Mesendoderm (in vitro differentiated cells): ENCODE data around the gene CRABP2.

Source experiments
- DNase-seq: peaks from one replicate; pipeline ENCODE4 v3.0.0; 2013
- H2AK5ac ChIP-seq: 2 replicates; pipeline ENCODE4 v1.6.1; 2013; ENCODE audit warnings: low read length, inconsistent platforms
- H2BK120ac ChIP-seq: 2 replicates; pipeline ENCODE4 v1.6.1; 2013; ENCODE audit warnings: low read depth, mild to moderate bottlenecking, low read length, moderate library complexity, mixed read lengths
- H2BK15ac ChIP-seq: replicated peaks from 2 replicates; pipeline ENCODE4 v1.6.1; 2013; ENCODE audit warnings: low read depth, mild to moderate bottlenecking, moderate library complexity
- H2BK5ac ChIP-seq: 2 replicates; pipeline ENCODE4 v1.6.1; 2013; ENCODE audit warnings: low read length, inconsistent platforms
- H3K18ac ChIP-seq: 2 replicates; pipeline ENCODE4 v1.6.1; 2013; ENCODE audit warnings: mild to moderate bottlenecking, low read length, mixed read lengths
- H3K23ac ChIP-seq: one replicate; pipeline ENCODE4 v1.6.1; 2013; ENCODE audit warnings: low read length
- H3K27ac ChIP-seq: 2 replicates; pipeline ENCODE4 v1.5.1; 2013; ENCODE audit warnings: low read depth, mild to moderate bottlenecking, inconsistent platforms, low read length, moderate library complexity
- H3K27me3 ChIP-seq: 2 replicates; pipeline ENCODE4 v1.6.1; 2013; ENCODE audit warnings: low read length, control low read depth, mild to moderate bottlenecking, inconsistent platforms; ENCODE audit not compliant: insufficient read depth, poor library complexity
- H3K36me3 ChIP-seq: 2 replicates; pipeline ENCODE4 v1.6.1; 2013; ENCODE audit warnings: low read length, inconsistent platforms; ENCODE audit not compliant: control insufficient read depth, insufficient read depth
- H3K4ac ChIP-seq: one replicate; pipeline ENCODE4 v1.6.1; 2013; ENCODE audit warnings: low read depth, mild to moderate bottlenecking, low read length, moderate library complexity
- H3K4me1 ChIP-seq: 2 replicates; pipeline ENCODE4 v1.6.1; 2013; ENCODE audit warnings: low read depth, low read length, inconsistent platforms; ENCODE audit not compliant: control insufficient read depth
- H3K4me2 ChIP-seq: 2 replicates; pipeline ENCODE4 v1.6.1; 2013; ENCODE audit warnings: low read length
- H3K4me3 ChIP-seq: 2 replicates; pipeline ENCODE4 v1.5.1; 2013; ENCODE audit warnings: mild to moderate bottlenecking, low read length
- H3K56ac ChIP-seq: one replicate; pipeline ENCODE4 v1.6.1; 2013; ENCODE audit warnings: low read length
- H3K79me1 ChIP-seq: 2 replicates; pipeline ENCODE4 v1.6.1; 2013; ENCODE audit warnings: low read length, inconsistent platforms
- H3K79me2 ChIP-seq: 2 replicates; pipeline ENCODE4 v1.6.1; 2013; ENCODE audit warnings: mild to moderate bottlenecking, low read length; ENCODE audit not compliant: control insufficient read depth, insufficient read depth
- H3K9ac ChIP-seq: 2 replicates; pipeline ENCODE4 v1.6.1; 2013; ENCODE audit warnings: low read length, inconsistent platforms
- H4K5ac ChIP-seq: one replicate; pipeline ENCODE4 v1.6.1; 2013; ENCODE audit warnings: low read length
- H4K8ac ChIP-seq: one replicate; pipeline ENCODE4 v1.6.1; 2013; ENCODE audit warnings: low read depth, mild to moderate bottlenecking, control low read depth, low read length, moderate library complexity
- WGBS: extraction: QIAGEN DNeasy Blood & Tissue Kit; methylation state at CpG from one replicate; pipeline ENCODE4 v1.1.7; 2013; ENCODE audit warnings: low lambda C conversion rate, missing lambda C conversion rate; ENCODE audit not compliant: insufficient coverage; ENCODE audit errors: extremely low coverage; 5-methylcytosine and 5-hydroxymethylcytosine counted together

Gene CRABP2

DNA sequence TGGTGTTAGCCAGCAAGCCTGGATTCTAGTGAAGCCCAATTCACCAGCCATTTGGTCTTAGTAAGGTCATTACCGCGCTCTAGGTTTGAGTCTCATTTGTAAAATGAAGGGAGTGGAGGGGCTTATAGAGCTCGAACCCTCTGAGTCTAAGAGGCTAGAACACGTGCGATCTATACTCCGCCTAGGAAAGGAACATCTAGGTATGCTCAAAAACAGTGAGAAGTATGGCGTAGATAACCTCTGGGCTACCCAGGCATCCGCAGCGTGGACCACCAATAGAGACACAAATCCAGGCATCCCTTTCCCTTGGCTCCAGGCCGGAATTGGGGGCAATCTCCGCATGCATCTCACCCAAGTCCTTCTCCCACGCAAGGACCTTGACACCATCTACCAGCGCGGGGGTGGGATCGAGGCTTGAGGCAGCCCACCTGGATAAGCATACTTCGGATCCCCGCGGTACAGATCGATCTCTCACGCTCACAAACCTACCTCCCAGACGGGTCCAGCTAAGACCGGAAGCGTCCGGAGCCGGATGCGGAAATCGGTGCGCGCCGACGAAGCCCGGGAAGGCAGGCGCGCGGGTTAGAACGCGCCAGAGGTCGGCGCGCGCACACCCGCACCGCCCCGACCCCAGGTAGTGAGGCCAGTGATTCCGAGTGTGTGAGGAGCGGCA lies 22.7 kb upstream of the CRABP2 start, which contains the start of gene METTL25B:
TSS of gene METTL25B (plus strand) at position 544 of the 673 bp plus-strand sequence. CDS start 636 bp downstream, outside the sequence.
- Histone ChIP-seq H3K4ac (peak within 1 kb of the TSS; percentile 46), H3K79me1 (peaks cover 34% of the 10 kb centered on the region), H2BK5ac (peak within 1 kb of the TSS; percentile 62), H2AK5ac (peak within 1 kb of the TSS; percentile 28), H3K18ac (peak within 1 kb of the TSS; percentile 72), H4K5ac (peak within 1 kb of the TSS; percentile 10), H3K4me1 (peaks cover 8% of the 10 kb centered on the region), H2BK120ac (no peak within 1 kb of the TSS), H3K79me2 (peaks cover 52% of the 10 kb centered on the region), H3K27ac (peak within 1 kb of the TSS; percentile 46), H3K36me3 (peaks cover 3% of the 10 kb centered on the region), H4K8ac (no peak within 1 kb of the TSS), H3K56ac (peak within 1 kb of the TSS; percentile 99), H3K27me3 (no peaks in the 10 kb centered on the region), H2BK15ac (no peak within 1 kb of the TSS), H3K9ac (peak within 1 kb of the TSS; percentile 99), H3K4me3 (peak within 1 kb of the TSS; percentile 98), H3K23ac (no peak within 1 kb of the TSS), H3K4me2 (peak within 1 kb of the TSS; percentile 89)
- WGBS, result no CpG with 5 or more reads among the region's 46 CpGs
- DNase-seq, result peak; percentile 93

DNA sequence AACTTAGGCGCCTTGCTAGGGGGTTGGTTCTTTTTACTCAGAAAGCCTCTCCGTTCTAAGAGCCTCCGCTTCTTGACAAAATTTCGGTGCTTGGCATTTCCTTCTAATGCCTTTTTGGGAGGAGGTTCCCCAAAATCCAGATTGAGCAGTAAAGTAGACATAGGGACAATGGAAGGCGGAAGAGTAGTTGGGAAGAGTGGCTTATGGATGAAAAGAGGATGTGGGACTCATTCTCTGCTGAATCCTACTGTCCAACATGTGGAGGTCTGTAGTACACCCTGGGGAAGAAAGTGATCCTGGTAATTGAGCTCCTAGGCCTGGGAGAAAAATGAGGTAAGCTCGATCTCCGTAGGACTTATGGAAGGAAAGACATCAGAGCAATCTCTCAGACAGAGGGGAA lies 22.1 kb upstream of the CRABP2 start:
- Histone ChIP-seq H2BK5ac (no peak overlapping the region), H3K4me3 (peak overlapping the region; percentile 98), H3K18ac (no peak overlapping the region), H3K79me1 (peaks cover 35% of the 10 kb centered on the region), H3K9ac (peak overlapping the region; percentile 99), H4K8ac (no peak overlapping the region), H2AK5ac (no peak overlapping the region), H3K4me1 (peaks cover 8% of the 10 kb centered on the region), H3K4me2 (peak overlapping the region; percentile 89), H3K27me3 (no peaks in the 10 kb centered on the region), H3K56ac (peak overlapping the region; percentile 99), H2BK15ac (no peak overlapping the region), H3K4ac (no peak overlapping the region), H3K27ac (no peak overlapping the region), H2BK120ac (no peak overlapping the region), H3K79me2 (peaks cover 54% of the 10 kb centered on the region), H3K36me3 (peaks cover 5% of the 10 kb centered on the region), H3K23ac (no peak overlapping the region), H4K5ac (no peak overlapping the region)
- no CpG with 5 or more reads among the region's 7 CpGs for WGBS
- no peak for DNase-seq

- H3K4me2 ChIP-seq, result peak overlapping the region; percentile 90
- DNase-seq, result peak; percentile 85
- peaks cover 8% of the 10 kb centered on the region for H3K4me1 ChIP-seq
- no peaks in the 10 kb centered on the region for H3K27me3 ChIP-seq
- H3K36me3 ChIP-seq, result peaks cover 5% of the 10 kb centered on the region
- no peak overlapping the region for H2BK120ac ChIP-seq
- peak overlapping the region; percentile 83 for H3K56ac ChIP-seq
- H3K9ac ChIP-seq, result peak overlapping the region; percentile 69
- H3K4ac ChIP-seq, result no peak overlapping the region
- no peak overlapping the region for H3K18ac ChIP-seq
- no peak overlapping the region for H3K4me3 ChIP-seq
- no peak overlapping the region for H4K5ac ChIP-seq
- no peak overlapping the region for H2BK5ac ChIP-seq
- H3K23ac ChIP-seq, result no peak overlapping the region
- peaks cover 54% of the 10 kb centered on the region for H3K79me2 ChIP-seq
- no peak overlapping the region for H3K27ac ChIP-seq
- no CpG with 5 or more reads among the region's 15 CpGs for WGBS
- peaks cover 35% of the 10 kb centered on the region for H3K79me1 ChIP-seq
- no peak overlapping the region for H4K8ac ChIP-seq
- no peak overlapping the region for H2AK5ac ChIP-seq
- no peak overlapping the region for H2BK15ac ChIP-seq
Measured at GRCh38 chr1:156726549-156727226, 21.3 kb upstream of the CRABP2 start.

GRCh38 chr1:156725683-156726280 lies 20.4 kb upstream of the CRABP2 start:
- peak; percentile 91 for DNase-seq
- Histone ChIP-seq H3K23ac (no peak overlapping the region), H3K27ac (no peak overlapping the region), H3K4ac (no peak overlapping the region), H2AK5ac (no peak overlapping the region), H3K9ac (peak overlapping the region; percentile 69), H3K27me3 (no peaks in the 10 kb centered on the region), H2BK5ac (no peak overlapping the region), H3K56ac (peak overlapping the region; percentile 83), H2BK15ac (no peak overlapping the region), H3K79me1 (peaks cover 35% of the 10 kb centered on the region), H3K79me2 (peaks cover 54% of the 10 kb centered on the region), H3K4me3 (peak overlapping the region; percentile 14), H2BK120ac (no peak overlapping the region), H3K18ac (no peak overlapping the region), H3K4me2 (peak overlapping the region; percentile 90), H3K4me1 (peaks cover 8% of the 10 kb centered on the region), H3K36me3 (peaks cover 6% of the 10 kb centered on the region), H4K5ac (no peak overlapping the region), H4K8ac (no peak overlapping the region)
- no CpG with 5 or more reads among the region's 18 CpGs for WGBS

GRCh38 chr1:156721535-156721934 lies 16.2 kb upstream of the CRABP2 start:
- Histone ChIP-seq H3K18ac (no peak overlapping the region), H3K23ac (no peak overlapping the region)

More at GRCh38 chr1:156721535-156721934, 16.2 kb upstream of the CRABP2 start:
- H3K4ac ChIP-seq, result no peak overlapping the region
- WGBS, result no CpG with 5 or more reads among the region's 4 CpGs
- peaks cover 24% of the 10 kb centered on the region for H3K79me1 ChIP-seq
- peaks cover 34% of the 10 kb centered on the region for H3K79me2 ChIP-seq
- H3K4me3 ChIP-seq, result no peak overlapping the region
- H2AK5ac ChIP-seq, result no peak overlapping the region
- DNase-seq, result no peak
- no peak overlapping the region for H3K27ac ChIP-seq
- no peak overlapping the region for H3K9ac ChIP-seq
- H3K4me2 ChIP-seq, result no peak overlapping the region
- no peak overlapping the region for H2BK15ac ChIP-seq
- H2BK120ac ChIP-seq, result no peak overlapping the region
- no peak overlapping the region for H4K5ac ChIP-seq
- no peak overlapping the region for H3K56ac ChIP-seq
- H2BK5ac ChIP-seq, result no peak overlapping the region
- H4K8ac ChIP-seq, result no peak overlapping the region
- H3K36me3 ChIP-seq, result peaks cover 6% of the 10 kb centered on the region
- H3K4me1 ChIP-seq, result peaks cover 8% of the 10 kb centered on the region
- no peaks in the 10 kb centered on the region for H3K27me3 ChIP-seq
